Mesothelial cell of epicardium (in vitro differentiated cells): ENCODE data around the gene MIEF1. TPM values are rescaled to one million over a fixed set of nuclear protein-coding genes. Genes with fewer than 3 reads are reported as not detected.

ENCODE experiments used
- DNase-seq, 2 experiments: peaks; one replicate each; pipeline ENCODE4 v3.0.0; 2021; ENCODE audit warnings: low spot score in 2 of 2; ENCODE audit not compliant: unreplicated experiment in 2 of 2
- H3K27ac Mint-ChIP-seq: 2 replicates; pipeline ENCODE4 v1.8.0; 2021; ENCODE audit warnings: mixed read lengths
- H3K27me3 Mint-ChIP-seq: 2 replicates; pipeline ENCODE4 v1.8.0; 2021; ENCODE audit warnings: low read depth, mixed read lengths
- H3K36me3 Mint-ChIP-seq: 2 replicates; pipeline ENCODE4 v1.8.0; 2021; ENCODE audit warnings: mixed read lengths
- H3K4me1 Mint-ChIP-seq: 2 replicates; pipeline ENCODE4 v1.8.0; 2021; ENCODE audit warnings: mixed read lengths
- H3K4me3 Mint-ChIP-seq: 2 replicates; pipeline ENCODE4 v1.8.0; 2021; ENCODE audit warnings: mild to moderate bottlenecking, moderate library complexity, mixed read lengths
- H3K9me3 Mint-ChIP-seq: 2 replicates; pipeline ENCODE4 v1.8.0; 2021; ENCODE audit warnings: mixed read lengths
- total RNA-seq: library from RNA; stranded (reverse); gene quantifications from 3 replicates; pipeline ENCODE4 v1.2.1, GENCODE V29; 2021
- TF ChIP-seq, protein P1 (sequence below): fragments of 200-600 bp; sonication (generic); IDR thresholded peaks from one replicate; pipeline ENCODE4 v1.5.0; 2021; ENCODE audit warnings: antibody characterized with exemption; ENCODE audit not compliant: unreplicated experiment

MIEF1 gene
- total RNA-seq, 1 donor from 2014 or later: 35.0 TPM

DNA sequence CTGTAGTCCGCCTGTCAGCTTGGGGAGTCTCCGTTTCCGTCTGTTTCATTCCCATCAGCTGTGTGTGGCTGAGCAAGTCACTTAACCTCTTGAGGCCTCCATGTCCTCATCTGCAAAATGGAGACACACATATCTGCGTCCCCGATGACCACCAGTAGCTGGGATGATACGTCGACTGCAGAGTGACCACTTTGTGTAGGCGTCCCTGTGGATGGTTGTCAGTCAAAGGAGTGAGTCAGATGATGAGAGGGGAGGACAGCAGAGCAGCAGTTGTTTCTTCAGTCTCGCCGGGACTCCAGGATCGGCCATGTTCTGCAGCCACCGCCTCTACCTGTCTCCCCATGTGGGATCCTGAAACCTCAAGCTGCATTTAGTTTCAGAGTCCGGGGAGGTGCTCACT is 25.4 kb upstream of the MIEF1 start:
- TF ChIP-seq, protein P1, sequence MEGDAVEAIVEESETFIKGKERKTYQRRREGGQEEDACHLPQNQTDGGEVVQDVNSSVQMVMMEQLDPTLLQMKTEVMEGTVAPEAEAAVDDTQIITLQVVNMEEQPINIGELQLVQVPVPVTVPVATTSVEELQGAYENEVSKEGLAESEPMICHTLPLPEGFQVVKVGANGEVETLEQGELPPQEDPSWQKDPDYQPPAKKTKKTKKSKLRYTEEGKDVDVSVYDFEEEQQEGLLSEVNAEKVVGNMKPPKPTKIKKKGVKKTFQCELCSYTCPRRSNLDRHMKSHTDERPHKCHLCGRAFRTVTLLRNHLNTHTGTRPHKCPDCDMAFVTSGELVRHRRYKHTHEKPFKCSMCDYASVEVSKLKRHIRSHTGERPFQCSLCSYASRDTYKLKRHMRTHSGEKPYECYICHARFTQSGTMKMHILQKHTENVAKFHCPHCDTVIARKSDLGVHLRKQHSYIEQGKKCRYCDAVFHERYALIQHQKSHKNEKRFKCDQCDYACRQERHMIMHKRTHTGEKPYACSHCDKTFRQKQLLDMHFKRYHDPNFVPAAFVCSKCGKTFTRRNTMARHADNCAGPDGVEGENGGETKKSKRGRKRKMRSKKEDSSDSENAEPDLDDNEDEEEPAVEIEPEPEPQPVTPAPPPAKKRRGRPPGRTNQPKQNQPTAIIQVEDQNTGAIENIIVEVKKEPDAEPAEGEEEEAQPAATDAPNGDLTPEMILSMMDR: no peak
- no peak for DNase-seq
- H3K9me3 Mint-ChIP-seq: no peaks in the 10 kb centered on the region
- H3K27me3 Mint-ChIP-seq: no peaks in the 10 kb centered on the region
- H3K27ac Mint-ChIP-seq: no peak overlapping the region
- H3K4me3 Mint-ChIP-seq: no peak overlapping the region
- H3K4me1 Mint-ChIP-seq: peaks cover 41% of the 10 kb centered on the region
- H3K36me3 Mint-ChIP-seq: no peaks in the 10 kb centered on the region

DNA sequence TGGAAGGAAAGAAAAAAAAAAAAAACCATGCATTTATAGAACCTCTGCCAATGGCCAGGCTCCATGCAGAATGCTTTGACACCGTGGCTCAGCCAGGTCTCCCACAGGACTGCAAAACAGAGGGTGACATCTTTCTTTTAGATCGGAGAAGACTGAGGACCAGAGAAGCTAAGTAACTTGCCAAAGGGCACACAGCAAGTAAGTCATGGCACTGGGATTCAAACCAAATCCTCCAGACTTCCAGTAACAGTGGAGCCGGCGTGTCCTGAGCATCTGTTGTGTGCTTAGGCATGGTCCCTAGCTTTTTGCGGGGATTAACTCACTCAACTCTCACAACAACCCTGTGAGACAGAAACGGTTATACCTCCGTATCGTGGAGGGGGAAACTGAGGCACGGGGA is 24.5 kb upstream of the MIEF1 start:
- DNase-seq: no peak
- no peak overlapping the region for H3K4me3 Mint-ChIP-seq
- no peaks in the 10 kb centered on the region for H3K27me3 Mint-ChIP-seq
- peaks cover 33% of the 10 kb centered on the region for H3K4me1 Mint-ChIP-seq
- H3K9me3 Mint-ChIP-seq: no peaks in the 10 kb centered on the region
- no peaks in the 10 kb centered on the region for H3K36me3 Mint-ChIP-seq
- TF ChIP-seq, protein P1: no peak
- no peak overlapping the region for H3K27ac Mint-ChIP-seq

DNA sequence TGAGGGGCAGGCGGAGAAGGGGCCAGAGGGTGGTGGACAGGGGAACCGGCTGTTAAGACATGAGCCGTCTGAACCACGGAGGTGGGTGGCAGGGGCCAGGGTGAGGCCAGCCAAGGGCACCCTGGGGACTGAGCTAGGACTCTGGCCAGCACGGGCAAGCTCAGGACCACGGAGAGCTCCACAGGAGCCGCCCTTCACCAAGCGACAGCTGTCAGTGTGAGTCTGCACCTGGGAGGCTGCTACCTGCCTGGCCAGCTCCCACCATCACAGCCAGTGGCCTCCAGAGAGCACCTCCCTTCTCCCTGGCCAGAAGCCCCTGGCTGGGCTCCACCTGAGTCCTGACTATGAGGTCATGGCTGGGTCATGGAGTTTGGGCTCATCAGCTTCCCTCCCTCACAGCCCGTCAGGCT is 23.6 kb upstream of the MIEF1 start:
- Mint-ChIP-seq H3K27me3 (no peaks in the 10 kb centered on the region), H3K27ac (no peak overlapping the region), H3K9me3 (no peaks in the 10 kb centered on the region), H3K36me3 (no peaks in the 10 kb centered on the region), H3K4me3 (no peak overlapping the region), H3K4me1 (peaks cover 24% of the 10 kb centered on the region)
- DNase-seq: no peak
- TF ChIP-seq, protein P1: no peak

DNA sequence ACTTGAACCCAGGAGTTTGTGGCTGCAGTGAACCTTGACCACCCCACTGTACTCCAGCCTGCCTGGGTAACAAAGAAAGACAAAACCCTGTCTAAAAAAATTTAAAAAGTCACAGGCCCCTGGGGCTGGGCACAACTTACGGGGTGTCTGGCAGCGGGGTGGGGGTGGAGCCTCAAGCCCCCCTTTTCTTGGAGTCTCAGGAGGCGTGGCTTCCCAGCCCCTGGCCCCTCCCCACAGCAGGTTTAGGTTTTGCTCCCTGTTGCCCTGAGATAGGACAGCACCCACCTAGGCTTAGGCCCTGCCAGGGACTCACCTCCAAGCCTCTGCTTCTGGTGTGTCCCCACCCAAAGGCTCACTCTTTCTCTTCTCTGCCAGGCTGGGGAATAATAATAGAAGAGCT is 22.8 kb upstream of the MIEF1 start:
- TF ChIP-seq, protein P1: no peak
- DNase-seq: no peak
- H3K9me3 Mint-ChIP-seq: no peaks in the 10 kb centered on the region
- H3K4me1 Mint-ChIP-seq: peaks cover 17% of the 10 kb centered on the region
- H3K36me3 Mint-ChIP-seq: no peaks in the 10 kb centered on the region
- no peaks in the 10 kb centered on the region for H3K27me3 Mint-ChIP-seq
- H3K4me3 Mint-ChIP-seq: no peak overlapping the region
- no peak overlapping the region for H3K27ac Mint-ChIP-seq

DNA sequence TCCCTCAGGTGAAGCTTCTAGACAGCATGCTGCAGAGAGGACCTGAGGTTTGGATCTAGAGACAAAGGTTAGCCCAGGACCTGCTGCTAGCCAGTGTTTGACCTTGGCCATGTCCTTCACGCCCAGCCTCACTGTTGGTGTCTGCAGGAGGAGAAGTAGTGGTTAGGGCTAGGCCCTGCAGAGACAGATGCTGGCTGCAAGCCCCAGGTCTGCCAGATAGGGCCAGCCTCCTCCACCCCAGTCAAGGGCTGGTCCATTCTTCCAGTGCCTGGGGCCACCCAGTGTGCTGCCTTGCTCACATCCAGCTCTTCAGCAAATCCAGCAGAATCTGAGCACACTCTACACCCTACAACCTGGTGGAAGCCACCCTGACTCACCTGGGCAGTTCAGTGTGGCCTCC is 21.5 kb upstream of the MIEF1 start:
- Mint-ChIP-seq H3K4me3 (no peak overlapping the region), H3K4me1 (peaks cover 4% of the 10 kb centered on the region), H3K9me3 (no peaks in the 10 kb centered on the region), H3K36me3 (no peaks in the 10 kb centered on the region), H3K27ac (no peak overlapping the region), H3K27me3 (no peaks in the 10 kb centered on the region)
- TF ChIP-seq, protein P1: no peak
- DNase-seq: no peak

DNA sequence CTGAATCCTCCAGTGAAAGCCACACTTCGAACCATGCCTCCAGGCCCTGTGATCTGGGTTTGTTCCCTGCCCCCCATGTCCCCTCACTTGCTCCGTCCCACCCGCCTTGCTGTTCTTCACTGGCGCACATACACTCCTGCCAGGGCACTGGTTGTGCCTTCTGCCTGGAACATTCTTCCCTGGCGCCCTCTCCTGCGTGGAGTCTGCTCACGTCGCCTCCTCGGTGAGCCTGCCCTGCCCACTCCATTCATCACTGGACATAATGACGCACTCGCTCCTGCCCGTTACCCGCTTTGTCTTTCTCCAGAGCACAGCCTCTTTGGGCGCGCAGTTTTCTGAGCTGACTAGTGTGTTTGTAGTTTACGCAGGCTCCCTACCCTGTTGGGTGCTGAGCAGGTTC is 21.0 kb upstream of the MIEF1 start:
- no peak for DNase-seq
- Mint-ChIP-seq H3K36me3 (no peaks in the 10 kb centered on the region), H3K27me3 (no peaks in the 10 kb centered on the region), H3K9me3 (no peaks in the 10 kb centered on the region), H3K4me1 (no peaks in the 10 kb centered on the region), H3K27ac (no peak overlapping the region), H3K4me3 (no peak overlapping the region)
- TF ChIP-seq, protein P1: no peak
